ENCODE measurements around the gene CEP55.
"Not testable (repeated sequence)": the region's sequence is repeated elsewhere in the genome, so short reads cannot be mapped to it uniquely, and the experiment has no call there.

Gene CEP55

DNA sequence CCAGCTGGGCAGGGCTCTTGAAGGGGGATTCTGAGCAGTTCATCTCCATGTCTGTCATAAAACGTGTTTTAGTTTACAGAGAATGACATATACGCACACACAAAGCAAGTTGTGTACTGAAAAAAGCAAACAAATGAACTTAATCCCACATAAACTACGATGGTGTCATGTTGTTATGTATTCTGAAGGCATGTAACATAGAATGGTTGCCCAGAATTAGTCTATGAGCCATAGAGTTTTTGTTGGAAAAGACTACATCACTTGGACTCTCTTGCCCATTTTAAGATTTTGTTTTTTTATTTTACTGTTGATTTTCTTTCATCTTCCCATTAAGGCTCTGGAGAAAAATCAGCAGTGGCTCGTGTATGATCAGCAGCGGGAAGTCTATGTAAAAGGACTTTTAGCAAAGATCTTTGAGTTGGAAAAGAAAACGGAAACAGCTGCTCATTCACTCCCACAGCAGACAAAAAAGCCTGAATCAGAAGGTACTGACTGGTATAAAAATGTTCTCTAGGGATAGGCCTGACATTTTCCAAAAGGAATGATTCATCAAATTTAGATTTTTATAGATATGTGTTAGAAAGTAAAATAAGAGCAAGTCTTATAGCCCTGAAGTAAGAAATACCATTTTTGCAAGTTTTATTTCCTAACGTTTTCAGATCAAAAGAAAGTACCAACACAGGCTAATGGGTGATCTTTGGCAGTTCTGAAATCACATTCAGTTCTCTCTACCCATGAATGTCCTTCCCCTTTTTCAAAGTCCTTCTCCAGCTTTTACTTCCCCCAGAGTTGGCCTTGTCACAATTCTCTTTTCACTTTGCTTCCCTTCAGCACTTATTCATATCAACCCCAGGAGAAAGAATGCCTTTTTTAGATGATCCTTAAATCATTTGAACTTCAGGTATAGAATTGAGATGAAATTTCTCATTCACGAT, 18.9 kb downstream of the CEP55 start:
- no peak for DNase-seq

DNA sequence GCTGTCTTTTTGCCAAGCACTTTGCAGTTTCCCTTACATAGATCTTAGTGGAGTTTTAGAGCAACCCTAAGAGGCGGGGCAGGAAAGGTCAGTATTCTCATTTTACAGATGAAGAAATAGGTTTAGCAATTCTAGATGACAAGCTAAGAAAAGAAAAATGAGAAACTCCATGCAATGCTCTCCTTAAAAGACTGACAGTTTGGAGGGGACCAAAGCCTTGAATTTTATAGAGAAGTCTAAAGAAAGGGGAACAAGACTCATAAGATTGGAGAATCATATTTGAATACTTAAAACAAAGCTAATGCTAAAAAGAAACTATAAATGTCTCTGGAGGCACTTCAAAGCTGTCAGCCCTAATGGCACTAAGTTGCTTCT, 19.6 kb downstream of the CEP55 start:
- DNase-seq = no peak

DNA sequence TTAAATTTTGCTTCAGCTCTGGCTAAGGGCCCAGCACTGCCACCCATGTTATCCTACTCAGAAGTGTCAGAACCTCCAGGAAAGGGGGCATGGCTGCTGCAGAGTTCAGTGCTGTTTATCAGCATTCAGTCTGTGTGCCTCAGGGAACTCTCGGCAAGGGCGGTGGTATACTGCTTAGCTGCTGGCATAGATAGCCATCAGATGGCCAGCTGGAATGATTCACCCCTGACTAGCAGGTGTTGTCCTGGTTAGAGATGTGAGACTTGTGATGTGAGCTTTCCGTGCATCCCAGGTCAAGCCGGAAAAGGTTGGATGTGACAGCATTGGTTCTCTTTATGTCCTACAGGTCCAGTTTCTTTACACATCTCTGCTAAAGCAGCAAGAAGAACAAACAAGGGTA, 22.1 kb downstream of the CEP55 start:
- no peak for DNase-seq

DNA sequence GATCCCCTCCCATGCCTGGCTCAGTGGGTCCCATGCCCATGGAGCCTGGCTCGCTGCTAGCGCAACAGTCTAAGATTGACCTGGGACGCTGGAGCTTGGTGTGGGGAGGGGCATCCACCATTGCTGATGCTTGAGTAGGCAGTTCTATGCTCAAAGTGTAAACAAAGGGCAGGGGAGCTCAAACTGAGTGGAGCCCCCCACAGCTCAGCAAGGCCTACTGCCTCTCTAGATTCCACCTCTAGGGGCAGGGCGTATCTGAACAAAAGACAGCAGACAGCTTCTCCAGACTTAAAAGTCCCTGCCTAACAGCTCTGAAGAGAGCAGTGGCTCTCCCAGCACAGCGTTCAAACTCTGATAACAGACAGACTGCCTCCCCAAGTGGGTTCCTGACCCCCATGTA, 38.9 kb downstream of the CEP55 start:
- DNase-seq = no peak

DNA sequence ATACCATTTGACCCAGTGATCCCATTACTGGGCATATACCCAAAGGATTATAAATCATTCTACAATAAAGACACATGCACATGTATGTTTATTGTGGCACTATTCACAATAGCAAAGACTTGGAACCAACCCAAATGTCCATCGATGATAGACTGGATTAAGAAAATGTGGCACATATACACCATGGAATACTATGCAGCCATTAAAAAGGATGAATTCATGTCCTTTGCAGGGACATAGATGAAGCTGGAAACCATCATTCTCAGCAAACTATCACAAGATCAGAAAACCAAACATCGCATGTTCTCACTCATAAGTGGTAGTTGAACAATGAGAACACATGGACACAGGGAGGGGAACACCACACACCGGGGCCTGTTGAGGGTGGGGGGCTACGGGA, 44.5 kb downstream of the CEP55 start:
- not testable (repeated sequence) for DNase-seq

DNA sequence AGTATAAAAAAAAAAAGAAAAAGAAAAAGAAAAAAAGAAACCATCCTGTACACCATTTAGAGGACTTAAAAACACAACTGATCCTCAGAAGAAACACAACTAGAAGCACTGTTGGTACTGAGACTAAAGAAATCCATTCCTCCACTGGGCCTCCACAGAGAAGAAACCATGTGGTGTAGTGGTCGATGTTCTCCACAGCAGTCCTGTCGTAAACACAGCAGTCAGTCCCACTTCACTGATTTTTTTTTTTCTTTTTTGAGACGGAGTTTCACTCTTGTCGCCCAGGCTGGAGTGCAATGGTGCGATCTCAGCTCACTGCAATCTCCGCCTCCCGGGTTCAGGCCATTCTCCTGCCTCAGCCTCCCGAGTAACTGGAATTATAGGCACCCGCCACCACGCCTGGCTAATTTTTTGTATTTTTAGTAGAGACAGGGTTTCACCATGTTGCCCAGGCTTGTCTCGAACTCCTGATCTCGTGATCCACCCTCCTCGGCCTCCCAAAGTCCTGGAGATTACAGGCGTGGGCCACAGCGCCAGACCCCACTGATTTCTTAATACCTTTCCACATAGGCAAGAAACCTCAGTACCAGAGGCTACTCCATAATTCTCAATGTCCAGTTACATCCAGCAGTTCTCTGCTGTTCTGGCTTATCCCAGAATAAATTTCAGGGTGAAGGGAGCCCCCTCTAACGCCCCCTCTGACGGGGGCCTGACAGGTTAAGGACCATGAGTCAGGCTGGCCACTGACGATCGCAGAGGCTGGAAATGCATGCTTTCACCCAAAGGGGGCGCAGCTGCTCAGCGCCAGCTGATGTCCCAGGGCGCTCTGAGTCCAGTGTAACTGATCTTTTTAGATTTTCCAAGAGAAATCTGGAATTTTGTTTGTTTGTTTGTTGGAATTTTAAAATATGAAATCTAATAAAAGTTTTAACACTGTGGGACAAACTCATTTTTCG, 45.3 kb downstream of the CEP55 start:
- no peak for DNase-seq

DNA sequence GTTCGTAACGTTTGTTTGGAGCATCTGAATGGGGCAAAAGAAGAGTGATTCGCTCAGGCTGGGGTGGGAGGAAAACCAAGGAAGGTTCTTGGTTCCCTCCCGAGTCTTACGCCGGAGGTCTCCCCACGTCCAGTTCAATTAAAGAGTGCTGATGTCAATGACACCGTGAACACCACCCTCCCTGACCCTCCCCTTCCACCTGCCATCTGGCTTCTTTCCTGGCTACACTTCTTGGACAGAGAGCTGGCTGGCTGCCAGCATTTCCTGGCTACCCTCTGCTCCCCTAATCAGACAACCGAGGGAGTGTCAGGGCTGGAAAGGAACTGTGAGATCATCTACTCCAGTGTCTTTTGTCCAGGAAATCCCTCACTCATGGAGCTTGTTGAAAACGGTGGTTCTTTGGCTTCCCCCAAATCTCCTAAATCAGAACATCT, 46.0 kb downstream of the CEP55 start:
- no peak for DNase-seq

DNA sequence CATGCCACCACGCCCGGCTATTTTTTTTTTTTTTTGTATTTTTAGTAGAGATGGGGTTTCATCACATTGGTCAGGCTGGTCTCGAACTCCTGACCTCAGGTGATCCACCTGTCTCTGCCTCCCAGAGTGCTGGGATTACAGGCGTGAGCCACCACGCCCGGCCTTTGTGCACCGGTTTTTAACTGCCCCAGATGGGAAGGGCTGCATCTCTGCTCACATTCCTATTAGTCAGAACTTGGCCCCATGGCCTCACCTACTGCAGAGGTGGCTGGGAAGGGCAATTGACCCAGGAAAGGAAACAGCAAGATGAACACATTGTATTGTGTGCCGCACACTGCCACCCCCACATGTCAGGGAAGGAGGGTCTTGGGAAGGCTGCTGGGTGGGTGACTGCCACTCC, 50.6 kb downstream of the CEP55 start:
- not testable (repeated sequence) for DNase-seq

DNA sequence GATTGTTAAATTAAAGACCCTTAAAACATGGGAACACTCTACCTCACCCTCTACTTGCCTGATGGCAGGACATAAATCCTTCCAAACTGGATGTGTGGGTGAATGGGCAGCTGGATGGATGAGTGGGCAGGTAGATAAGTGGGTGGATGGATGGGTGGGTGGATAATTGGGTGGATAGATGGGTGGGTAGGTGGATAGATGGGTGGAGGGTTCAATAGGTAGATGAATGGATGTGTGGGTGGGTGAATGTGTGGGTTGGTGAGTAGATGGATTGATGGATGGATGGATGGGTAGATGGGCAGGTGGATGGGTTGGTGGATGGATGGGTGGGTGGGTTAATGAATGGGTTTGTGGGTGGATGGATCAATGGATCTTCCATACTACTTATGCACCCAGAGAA, 51.1 kb downstream of the CEP55 start:
- DNase-seq = no peak

DNA sequence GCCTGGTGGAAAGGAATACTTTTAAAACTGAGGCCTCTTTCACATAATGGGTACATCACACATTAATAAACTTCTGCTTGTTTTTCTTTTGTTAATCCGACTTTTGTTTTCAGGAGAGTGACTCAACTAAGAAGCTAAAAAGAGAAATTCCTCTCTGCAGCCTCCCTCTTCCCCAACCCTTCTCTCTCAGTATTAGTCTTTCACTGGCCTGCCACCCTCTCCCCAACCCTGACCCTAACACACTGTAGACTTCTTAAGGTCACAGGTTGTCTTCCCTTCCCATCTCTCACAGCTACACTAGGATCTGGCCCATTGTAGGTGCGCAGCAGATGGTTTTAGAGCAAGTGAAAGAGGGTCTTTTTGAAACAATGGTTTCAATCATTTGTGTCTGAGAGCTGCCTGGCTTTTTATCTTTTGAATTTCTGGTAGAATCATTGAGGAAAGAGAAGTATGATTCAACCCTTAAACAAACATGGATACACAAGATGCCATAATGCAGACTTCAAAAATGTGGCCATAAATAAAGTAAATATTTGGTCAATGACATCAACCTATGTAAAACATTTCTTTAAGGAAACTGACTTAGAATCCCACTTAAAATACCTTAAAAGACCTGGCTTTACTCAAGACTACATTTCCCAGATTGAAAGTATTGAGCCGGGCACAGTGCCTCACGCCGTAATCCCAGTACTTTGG, 52.1 kb downstream of the CEP55 start:
- DNase-seq = no peak

DNA sequence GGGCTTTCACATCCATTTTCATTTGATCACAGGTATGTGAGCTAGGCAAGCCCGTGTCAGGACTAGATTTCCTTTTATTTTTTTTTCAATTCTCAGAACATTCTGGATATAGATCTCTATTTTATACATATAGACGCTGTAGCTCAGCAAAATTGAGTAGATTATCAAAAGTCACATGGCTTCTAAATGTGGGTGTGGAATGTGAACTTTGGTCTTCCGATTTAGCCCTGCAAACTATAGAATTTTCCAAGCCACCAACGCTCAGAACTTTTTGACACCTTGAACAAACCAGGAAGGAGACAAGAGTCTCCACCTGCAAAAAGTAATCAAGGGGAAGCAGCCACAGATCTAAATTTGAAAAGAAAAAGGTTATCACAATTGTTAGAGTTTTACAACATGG, 54.2 kb downstream of the CEP55 start:
- DNase-seq = no peak

DNA sequence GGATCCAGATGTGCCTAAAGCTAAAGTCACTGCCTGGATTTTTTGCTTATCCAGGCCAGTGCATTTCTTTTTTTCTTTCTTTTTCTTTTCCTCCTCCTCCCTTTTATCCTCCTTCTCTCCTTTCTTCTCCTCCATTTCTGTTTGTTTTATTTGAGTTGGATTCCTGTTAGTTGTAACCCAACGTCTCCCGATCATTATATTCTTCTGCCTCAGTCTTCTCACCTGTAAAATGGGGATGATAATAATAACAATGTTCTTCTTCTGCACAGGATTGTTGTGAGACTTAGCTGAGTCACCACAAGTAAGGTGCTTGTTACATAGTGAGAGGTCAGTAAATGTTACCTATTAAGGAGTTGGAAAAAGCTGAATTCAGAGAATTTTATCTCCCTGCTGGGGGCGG, 56.4 kb downstream of the CEP55 start:
- DNase-seq = no peak

DNA sequence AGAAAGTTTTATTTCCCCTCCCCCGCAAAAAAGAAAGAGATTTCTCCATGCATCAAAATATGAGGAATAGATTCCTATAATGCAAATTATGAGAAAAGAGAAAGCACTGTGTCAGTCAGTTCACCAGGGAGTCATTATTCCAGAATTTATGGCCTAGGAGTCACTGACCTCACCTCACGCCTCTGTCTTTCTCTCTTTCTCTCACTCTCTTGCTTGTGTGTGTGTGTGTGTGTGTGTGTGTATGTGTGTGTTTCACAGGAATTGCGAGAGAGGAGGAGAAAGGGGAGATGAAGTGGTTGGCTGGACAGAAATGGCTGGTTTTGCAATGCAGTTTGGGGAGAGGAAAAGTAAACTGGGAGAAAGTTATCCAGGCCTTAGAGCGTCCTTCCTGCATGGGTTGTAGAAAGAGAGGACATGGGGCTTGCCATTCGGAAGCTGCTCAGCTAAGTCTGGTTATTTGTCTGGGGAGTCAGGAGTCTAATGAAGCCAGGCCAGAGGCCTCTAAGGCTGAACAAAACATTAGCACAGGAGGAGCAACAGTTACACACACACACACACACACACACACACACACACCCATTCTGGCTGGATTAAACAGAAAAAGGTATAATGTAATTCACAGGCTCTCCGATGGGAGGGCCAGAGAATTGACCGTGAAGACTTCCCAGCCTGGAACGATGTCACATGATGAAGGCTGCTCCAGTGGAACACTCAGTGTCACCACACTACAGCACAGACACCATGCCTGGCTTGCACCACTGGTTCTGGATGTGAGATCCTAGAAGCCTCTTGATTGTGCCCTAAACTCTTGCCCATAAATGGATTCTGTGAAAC, 57.3 kb downstream of the CEP55 start:
- no peak for DNase-seq

DNA sequence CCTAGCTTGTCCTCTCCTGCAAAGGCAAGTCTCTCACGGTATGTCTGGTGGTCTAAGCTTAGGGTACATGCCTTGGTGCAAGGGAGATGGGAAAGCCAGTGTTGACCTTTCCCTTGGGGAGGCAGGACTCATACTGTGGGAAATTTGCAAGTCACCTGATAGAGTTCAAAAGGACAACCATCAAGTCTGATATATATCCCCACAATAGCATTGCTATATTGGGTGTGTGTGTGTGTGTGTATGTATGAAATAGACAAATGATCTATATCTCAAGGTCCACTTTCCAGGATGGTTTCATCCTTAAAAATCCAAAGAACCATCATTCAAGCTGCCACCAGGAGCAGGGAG, 57.9 kb downstream of the CEP55 start:
- DNase-seq = no peak

DNA sequence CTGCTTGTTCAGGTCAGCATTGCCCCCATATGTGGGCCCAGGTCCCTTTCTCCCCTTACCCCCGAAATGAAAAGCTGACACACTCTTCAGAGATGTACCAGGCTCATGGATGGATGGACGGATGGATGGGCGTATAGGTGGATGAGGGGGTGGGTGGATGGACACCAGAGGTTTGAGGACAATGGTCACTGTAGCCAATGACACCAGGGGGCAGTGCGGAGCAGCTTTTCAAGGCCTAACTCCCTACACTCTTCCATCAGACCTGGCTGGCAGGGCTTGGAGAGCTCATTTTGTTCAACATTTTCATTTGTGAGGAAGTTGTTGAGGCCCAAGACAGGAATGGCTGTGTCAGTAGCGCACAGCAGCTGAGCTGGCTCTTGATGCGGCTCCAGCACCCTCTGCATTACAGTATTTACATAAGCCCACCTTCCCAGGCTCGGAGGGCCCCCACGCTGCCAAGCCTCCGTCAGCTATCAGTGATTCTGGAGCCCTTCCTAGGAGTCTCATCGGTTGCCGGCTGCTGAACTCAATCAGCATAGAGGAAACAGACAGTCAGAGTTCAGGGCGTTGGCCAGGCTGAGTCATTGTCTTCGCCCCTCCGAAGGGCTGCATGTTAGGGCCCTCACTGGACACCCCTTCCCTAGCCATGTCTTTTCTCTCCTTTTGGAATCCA, 58.5 kb downstream of the CEP55 start:
- DNase-seq = peak; percentile 18

DNA sequence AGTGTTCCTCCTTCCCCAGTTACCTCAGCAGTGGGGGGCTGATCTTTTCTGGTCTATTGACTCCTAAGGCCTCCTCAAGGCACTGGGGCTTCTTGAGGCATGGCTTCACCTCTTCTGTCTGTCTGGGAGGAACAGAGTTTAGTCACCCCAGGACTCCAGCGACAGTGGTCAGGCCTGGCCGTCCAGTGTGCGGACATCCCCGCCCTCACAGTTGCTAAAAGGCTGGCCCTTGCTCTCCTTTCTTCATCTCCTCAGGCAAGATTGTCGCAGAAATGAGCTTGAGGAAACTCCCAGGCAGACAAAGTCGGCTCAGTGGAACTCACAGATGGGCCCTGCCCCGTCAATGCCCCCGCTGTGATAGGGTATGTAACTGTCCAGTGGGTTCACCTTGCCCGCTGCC, 63.1 kb downstream of the CEP55 start:
- no peak for DNase-seq

DNA sequence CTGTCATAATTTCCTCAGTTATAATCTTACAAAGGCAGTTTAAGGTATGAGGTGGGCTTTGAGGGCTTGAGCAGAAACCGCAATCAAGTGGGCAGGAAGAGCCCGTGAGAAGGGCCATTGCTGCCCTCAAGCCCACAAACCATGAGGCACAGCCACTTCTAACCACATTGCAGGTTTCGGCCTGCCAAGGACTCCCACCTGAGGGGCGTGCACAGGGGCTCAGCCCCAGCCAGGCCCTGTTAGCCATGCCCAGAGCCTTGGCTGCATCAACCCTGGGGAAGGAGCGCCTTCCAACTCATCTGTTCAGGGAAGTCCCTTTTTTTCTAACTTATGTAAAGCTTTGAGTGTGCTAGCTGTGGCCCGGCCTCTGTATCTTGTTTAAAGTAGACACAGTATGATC, 64.1 kb downstream of the CEP55 start:
- DNase-seq = no peak

DNA sequence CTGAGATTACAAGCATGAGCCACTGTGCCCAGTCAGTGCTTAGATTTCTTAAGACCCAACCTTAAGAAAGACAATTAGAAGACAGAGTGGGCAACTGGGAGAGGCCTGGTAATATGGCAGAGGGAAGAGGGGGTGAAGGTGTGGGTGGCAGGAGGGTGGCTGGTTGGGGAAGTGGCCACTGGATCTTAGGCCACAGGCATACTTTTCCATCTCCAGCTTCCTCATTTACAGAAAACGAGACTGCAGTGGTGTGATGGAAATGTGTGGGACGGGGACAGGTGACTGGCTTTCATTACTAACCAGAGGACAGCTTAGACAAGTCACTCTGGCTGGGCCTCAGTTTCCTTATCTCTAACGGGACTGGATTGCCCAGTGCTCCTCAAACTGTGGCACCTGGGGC, 69.0 kb downstream of the CEP55 start:
- no peak for DNase-seq

DNA sequence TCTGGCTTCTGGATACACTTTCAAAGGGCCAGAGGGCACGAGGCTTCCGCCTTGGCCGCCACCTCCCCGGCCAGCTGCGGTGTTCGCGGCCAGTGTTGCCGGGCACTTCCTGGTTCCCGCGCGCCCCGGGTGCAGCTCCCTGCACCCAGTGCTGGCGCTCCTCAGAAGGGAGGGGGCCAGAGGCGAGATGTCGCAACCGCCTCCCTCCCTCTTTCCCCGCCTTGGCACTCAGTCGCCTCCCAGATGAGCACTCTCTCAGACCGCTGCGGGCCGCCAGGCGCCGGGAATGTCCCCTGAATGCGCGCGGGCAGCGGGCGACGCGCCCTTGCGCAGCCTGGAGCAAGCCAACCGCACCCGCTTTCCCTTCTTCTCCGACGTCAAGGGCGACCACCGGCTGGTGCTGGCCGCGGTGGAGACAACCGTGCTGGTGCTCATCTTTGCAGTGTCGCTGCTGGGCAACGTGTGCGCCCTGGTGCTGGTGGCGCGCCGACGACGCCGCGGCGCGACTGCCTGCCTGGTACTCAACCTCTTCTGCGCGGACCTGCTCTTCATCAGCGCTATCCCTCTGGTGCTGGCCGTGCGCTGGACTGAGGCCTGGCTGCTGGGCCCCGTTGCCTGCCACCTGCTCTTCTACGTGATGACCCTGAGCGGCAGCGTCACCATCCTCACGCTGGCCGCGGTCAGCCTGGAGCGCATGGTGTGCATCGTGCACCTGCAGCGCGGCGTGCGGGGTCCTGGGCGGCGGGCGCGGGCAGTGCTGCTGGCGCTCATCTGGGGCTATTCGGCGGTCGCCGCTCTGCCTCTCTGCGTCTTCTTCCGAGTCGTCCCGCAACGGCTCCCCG, 70.2 kb downstream of the CEP55 start, which contains the start of gene FFAR4:
Gene FFAR4 (plus strand): TSS at position 231 of the 842 bp plus-strand sequence. CDS start 56 bp downstream, at position 287.
- no peak for DNase-seq

DNA sequence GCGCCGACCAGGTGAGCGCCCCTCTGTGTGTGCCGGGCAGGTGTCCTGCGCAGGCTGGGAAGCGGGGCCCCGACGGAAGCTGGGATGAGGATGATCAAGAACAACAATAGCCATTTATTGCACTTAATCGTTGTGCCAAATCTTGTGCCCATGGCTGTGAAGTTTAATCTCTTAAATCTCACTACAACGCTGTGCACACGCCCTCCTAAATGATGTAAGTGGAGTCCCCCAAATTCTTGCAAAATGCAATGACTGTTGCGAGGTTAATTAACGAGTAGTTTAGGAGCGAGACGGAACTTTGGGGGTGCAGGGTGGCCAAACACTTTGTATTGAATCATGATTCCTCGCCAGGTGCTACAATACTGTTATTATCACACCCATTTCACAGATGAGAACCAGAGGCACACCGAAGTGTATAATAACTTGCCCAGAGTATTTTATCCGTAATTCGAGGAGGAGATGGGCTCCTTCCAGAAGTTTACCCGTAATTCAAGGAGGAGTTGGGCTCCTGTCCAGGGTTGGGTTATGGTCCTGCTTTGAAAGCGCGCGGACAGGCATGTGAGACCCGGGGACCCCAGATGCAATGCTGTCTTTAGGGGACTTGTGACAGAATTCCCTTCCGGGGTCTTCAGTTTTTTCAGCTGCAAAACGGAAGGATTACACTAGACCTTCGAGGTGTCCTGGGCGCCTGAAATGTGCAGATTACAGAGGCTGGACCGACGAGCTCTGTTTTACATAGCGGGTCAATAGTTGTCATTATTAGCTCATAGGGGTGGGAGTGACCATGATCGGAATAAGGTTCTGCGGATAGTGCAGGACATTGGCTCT, 71.1 kb downstream of the CEP55 start:
- DNase-seq = no peak
